Kidney (tissue), 14 donors: ENCODE measurements around the gene TYMP. TPM values are rescaled to one million over a fixed set of nuclear protein-coding genes. Genes with fewer than 3 reads are reported as not detected.
A peak's percentile ranks its signal among the peaks of the same experiment; 100 is the strongest.

Experiments
- DNase-seq, 5 donors: peaks; one replicate each; pipeline ENCODE4 v3.0.0-alpha.2; 2013 to 2020
- FAIRE-seq: peaks from 2 replicates; lab custom pipeline; 2012; peaks lifted over from hg19 to GRCh38; lab: Jason Lieb, UNC
- H3K27ac ChIP-seq, 2 donors: one replicate each; pipeline ENCODE4 v1.7.0; 2013; ENCODE audit warnings: low read depth in 2 of 2, low read length in 2 of 2, inconsistent platforms in 1 of 2
- H3K27me3 ChIP-seq: one replicate; pipeline ENCODE4 v1.7.1; 2013; ENCODE audit warnings: low read length, inconsistent platforms; ENCODE audit not compliant: control insufficient read depth, insufficient read depth
- H3K36me3 ChIP-seq, 3 donors: one replicate each; pipeline versions ENCODE4 v1.7.0 to v1.7.1; 2013; ENCODE audit warnings: low read length in 3 of 3, control low read depth in 1 of 3, inconsistent platforms in 1 of 3; ENCODE audit not compliant: insufficient read depth in 3 of 3, control insufficient read depth in 2 of 3
- H3K4me1 ChIP-seq, 3 donors: one replicate each; pipeline versions ENCODE4 v1.7.0 to v1.7.1; 2013; ENCODE audit warnings: low read length in 3 of 3, inconsistent platforms in 1 of 3, low read depth in 1 of 3; ENCODE audit not compliant: control insufficient read depth in 2 of 3, insufficient read depth in 2 of 3
- H3K4me3 ChIP-seq, 3 donors: one replicate each; pipeline versions ENCODE4 v1.7.0 to v1.8.1; 2013; ENCODE audit warnings: low read length in 3 of 3, control low read depth in 1 of 3, inconsistent platforms in 1 of 3
- H3K9ac ChIP-seq, 3 donors: one replicate each; pipeline versions ENCODE4 v1.7.0 to v1.7.1; 2013; ENCODE audit warnings: low read length in 3 of 3, control low read depth in 1 of 3, inconsistent platforms in 1 of 3
- H3K9me3 ChIP-seq, 3 donors: one replicate each; pipeline versions ENCODE4 v1.7.0 to v1.7.1; 2013; ENCODE audit warnings: low read length in 3 of 3, control low read depth in 1 of 3, inconsistent platforms in 1 of 3; ENCODE audit not compliant: control insufficient read depth in 2 of 3, insufficient read depth in 1 of 3
- intact Hi-C: fragments of 100-400 bp; cut with DNase I; formaldehyde crosslinking; loops from one replicate; pipeline ENCODE4 v1.11.1; 2022
- polyA plus RNA-seq: library from polyadenylated mRNA; stranded (reverse); fragments of 350-450 nt; fragmentation: Illumina TruSeq; extraction: RNeasy Lipid Tissue Mini Kit (QIAGEN cat#74804); gene quantifications from one replicate; pipeline ENCODE4 v1.2.3, GENCODE V29; 2014; ENCODE audit warnings: low read depth, low replicate concordance; ENCODE audit not compliant: insufficient read depth
- total RNA-seq: library from RNA; stranded (reverse); fragmentation: NEBNext Ultra II Directional; extraction: Animal tissue kit (Norgen Biotek cat#: 25700); gene quantifications from one replicate; pipeline ENCODE4 v1.2.1, GENCODE V29; 2021
- TF ChIP-seq, protein P1 (sequence below): IDR thresholded peaks from 3 replicates; pipeline ENCODE4 v1.5.1; 2012; ENCODE audit warnings: mild to moderate bottlenecking, moderate library complexity, borderline replicate concordance; ENCODE audit not compliant: insufficient read depth; ENCODE audit errors: extremely low read depth
- donor health status: control.
- donor health status: control.
- donor health status: control.
- donor health status: control.
- donor health status: control.
- donor health status: DM: yes; HTN: yes; CAD: no.
- donor health status: Normal renal cell carcinoma (clear cell type).

The TYMP gene
- total and polyA plus RNA-seq, 2 donors from 2014 or later, result 22.2 to 163 TPM

DNA sequence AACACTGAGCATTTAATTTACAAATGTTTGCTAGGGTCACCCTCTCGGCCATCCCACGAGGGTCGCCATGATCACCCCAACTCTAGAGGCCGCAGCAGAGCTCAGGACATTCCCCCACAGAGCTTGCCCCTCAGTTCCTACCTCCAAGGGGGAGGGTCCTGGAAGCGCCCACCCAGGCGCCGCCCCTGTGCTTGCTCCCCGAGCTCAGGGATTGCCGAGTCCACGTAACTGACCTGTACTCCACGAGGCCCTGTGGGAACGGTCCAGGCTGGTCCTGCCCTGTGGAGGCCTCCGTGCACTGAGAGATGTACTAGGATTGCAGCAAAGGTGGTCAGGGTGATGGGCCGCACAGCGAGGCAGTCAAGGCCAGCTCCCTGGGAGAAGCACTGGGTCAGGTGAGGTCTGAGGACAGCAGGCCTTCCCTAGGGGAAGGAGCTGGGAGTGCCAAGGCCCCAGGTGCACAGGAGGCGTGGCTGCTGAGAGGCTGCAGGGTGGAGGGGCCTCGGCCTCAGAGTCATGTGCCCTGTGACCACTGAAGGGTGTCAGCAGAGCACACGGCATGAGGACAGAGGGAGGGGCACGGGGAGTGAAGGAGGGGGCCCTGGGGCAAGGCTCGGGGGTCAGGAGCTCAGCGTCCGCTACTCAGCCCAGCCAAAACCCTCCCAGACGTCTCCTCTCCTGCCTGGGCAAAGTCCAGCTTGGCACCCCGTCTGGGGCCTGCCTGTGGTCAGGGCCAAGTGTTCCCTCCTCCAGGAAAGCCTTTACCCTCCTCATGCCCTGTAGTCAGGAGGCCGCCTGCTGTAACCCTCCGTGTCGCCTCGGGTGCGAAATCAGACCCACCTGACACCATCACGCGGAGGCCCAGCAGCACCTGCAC, 45.6 kb downstream of the TYMP start:
- intact Hi-C loops, result no loop called here
- DNase-seq (peak; percentile 61 to 80 (median 76)), FAIRE-seq (no peak)
- peaks cover 8% of the 10 kb centered on the region for H3K27me3 ChIP-seq
- no peaks in the 10 kb centered on the region for H3K36me3 ChIP-seq
- peak overlapping the region in 1 of 3 donors; percentile 34 for H3K9ac ChIP-seq
- H3K4me3 ChIP-seq, result peak overlapping the region in 2 of 3 donors; percentile 42 to 59
- TF ChIP-seq, protein P1, sequence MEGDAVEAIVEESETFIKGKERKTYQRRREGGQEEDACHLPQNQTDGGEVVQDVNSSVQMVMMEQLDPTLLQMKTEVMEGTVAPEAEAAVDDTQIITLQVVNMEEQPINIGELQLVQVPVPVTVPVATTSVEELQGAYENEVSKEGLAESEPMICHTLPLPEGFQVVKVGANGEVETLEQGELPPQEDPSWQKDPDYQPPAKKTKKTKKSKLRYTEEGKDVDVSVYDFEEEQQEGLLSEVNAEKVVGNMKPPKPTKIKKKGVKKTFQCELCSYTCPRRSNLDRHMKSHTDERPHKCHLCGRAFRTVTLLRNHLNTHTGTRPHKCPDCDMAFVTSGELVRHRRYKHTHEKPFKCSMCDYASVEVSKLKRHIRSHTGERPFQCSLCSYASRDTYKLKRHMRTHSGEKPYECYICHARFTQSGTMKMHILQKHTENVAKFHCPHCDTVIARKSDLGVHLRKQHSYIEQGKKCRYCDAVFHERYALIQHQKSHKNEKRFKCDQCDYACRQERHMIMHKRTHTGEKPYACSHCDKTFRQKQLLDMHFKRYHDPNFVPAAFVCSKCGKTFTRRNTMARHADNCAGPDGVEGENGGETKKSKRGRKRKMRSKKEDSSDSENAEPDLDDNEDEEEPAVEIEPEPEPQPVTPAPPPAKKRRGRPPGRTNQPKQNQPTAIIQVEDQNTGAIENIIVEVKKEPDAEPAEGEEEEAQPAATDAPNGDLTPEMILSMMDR, result no peak
- H3K4me1 ChIP-seq, result peaks cover 0 to 10% (median 0%) of the 10 kb centered on the region in 3 donors
- H3K9me3 ChIP-seq, result no peaks in the 10 kb centered on the region
- peak overlapping the region; percentile 28 to 32 for H3K27ac ChIP-seq

DNA sequence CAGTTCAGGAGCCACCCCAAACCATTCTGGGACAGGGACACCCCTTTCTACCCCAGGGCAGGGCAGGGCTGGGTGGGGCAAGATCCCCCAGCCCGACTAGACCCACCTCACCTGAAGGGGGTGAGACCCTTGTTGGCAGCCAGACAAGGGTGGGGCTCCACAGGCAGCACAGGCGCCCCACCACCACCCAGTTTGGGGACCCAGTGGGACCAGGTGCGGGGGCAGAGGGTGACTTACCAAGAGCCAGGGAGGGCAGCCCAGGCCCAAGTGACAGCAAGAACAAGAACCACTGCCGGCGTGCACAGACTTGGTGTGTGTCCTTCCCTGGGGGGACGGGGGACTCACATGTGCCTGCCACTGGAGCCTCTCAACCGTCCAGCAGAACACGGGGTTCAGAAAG, 46.3 kb downstream of the TYMP start:
- FAIRE-seq, result no peak
- peak overlapping the region in 1 of 2 donors; percentile 32 for H3K27ac ChIP-seq

DNA sequence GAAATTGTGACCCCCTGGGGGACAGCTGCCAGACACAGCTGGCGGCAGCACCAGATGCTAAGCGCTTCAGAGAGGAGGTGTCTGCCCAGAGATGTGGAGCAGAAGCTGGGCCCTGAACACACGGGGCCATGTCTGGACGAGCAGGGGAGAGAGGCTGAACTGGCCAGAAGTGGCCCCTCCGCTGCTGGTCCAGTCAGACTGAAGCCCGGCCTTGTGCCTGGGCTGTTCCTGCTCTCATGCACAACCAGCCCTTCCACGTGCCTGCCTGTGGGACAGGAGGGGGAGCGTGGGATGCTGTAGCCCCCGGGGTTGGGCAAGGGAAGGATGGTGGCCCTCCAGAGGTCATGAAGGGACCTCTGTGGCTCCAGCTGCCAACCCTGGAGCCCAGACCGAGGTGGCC, 46.7 kb downstream of the TYMP start:
- FAIRE-seq (no peak), DNase-seq (no peak)
- Histone ChIP-seq H3K4me3 (peak overlapping the region in 2 of 3 donors; percentile 4 to 59), H3K36me3 (no peaks in the 10 kb centered on the region), H3K9ac (peak overlapping the region in 1 of 3 donors; percentile 34), H3K9me3 (no peaks in the 10 kb centered on the region), H3K4me1 (peaks cover 0 to 10% (median 0%) of the 10 kb centered on the region in 3 donors), H3K27me3 (peaks cover 8% of the 10 kb centered on the region), H3K27ac (peak overlapping the region in 1 of 2 donors; percentile 32)
- TF ChIP-seq, protein P1, result no peak
- intact Hi-C loops, result no loop called here

More for the DNA sequence above, 46.3 kb downstream of the TYMP start:
- intact Hi-C loops, result no loop called here
- TF ChIP-seq, protein P1, result no peak
- H3K4me3 ChIP-seq, result peak overlapping the region in 2 of 3 donors; percentile 42 to 59
- H3K36me3 ChIP-seq, result no peaks in the 10 kb centered on the region
- H3K4me1 ChIP-seq, result peaks cover 0 to 10% (median 0%) of the 10 kb centered on the region in 3 donors
- H3K27me3 ChIP-seq, result peaks cover 8% of the 10 kb centered on the region
- no peaks in the 10 kb centered on the region for H3K9me3 ChIP-seq
- H3K9ac ChIP-seq, result peak overlapping the region in 1 of 3 donors; percentile 34
- DNase-seq, result no peak
